Non-pigmented ciliary epithelial cell (primary cell): ENCODE measurements around the gene PNLIPRP1.

Experiments
- DNase-seq: peaks from one replicate; pipeline ENCODE4 v3.0.0-alpha.2; 2010; ENCODE audit warnings: low read depth

PNLIPRP1 gene

GRCh38 chr10:116631871-116632295, 41.1 kb downstream of the PNLIPRP1 start:
- DNase-seq = no peak

GRCh38 chr10:116632596-116633215, 41.9 kb downstream of the PNLIPRP1 start:
- DNase-seq = no peak

GRCh38 chr10:116633216-116633600, 42.4 kb downstream of the PNLIPRP1 start:
- DNase-seq = no peak

GRCh38 chr10:116634126-116634975, 43.6 kb downstream of the PNLIPRP1 start:
- DNase-seq = no peak

- DNase-seq = no peak
These were observed 45.6 kb downstream of the PNLIPRP1 start for GRCh38 chr10:116636385-116636784.

- DNase-seq = no peak
These were observed 46.2 kb downstream of the PNLIPRP1 start for GRCh38 chr10:116636976-116637375.

GRCh38 chr10:116637830-116638229, 47.1 kb downstream of the PNLIPRP1 start:
- DNase-seq = no peak

GRCh38 chr10:116646502-116646901, 55.7 kb downstream of the PNLIPRP1 start:
- no peak for DNase-seq

- no peak for DNase-seq
These were observed 58.1 kb downstream of the PNLIPRP1 start for GRCh38 chr10:116648903-116649302.

GRCh38 chr10:116653885-116654284, 63.1 kb downstream of the PNLIPRP1 start:
- DNase-seq = no peak

- no peak for DNase-seq
These were observed 64.1 kb downstream of the PNLIPRP1 start for GRCh38 chr10:116654816-116655215.

- DNase-seq = no peak
These were observed 64.8 kb downstream of the PNLIPRP1 start for GRCh38 chr10:116655568-116655967.

GRCh38 chr10:116656044-116656443, 65.3 kb downstream of the PNLIPRP1 start:
- DNase-seq = no peak

- no peak for DNase-seq
These were observed 67.2 kb downstream of the PNLIPRP1 start for GRCh38 chr10:116657863-116658551.
